CD8-positive, alpha-beta memory T cell (primary cell): Measurements from ENCODE around the gene INAFM2. TPM values are rescaled to one million over a fixed set of nuclear protein-coding genes. Genes with fewer than 3 reads are reported as not detected.

Source experiments
- CTCF ChIA-PET: fragments of 350-600 bp; sonication (Branson Sonifier 250); formaldehyde crosslinking; loops from one replicate; lab custom pipeline; 2021; ENCODE audit warnings: antibody characterized with exemption; lab: Charles Lee
- POLR2A ChIA-PET: fragments of 350-600 bp; sonication (Branson Sonifier 250); formaldehyde crosslinking; loops from one replicate; lab custom pipeline; 2021; ENCODE audit warnings: antibody characterized with exemption; lab: Charles Lee
- DNase-seq, 5 donors: peaks; one replicate each; pipeline versions ENCODE4 v3.0.0 to v3.0.0-alpha.2; 2020 to 2022; ENCODE audit warnings: mixed read lengths in 1 of 5
- H3K27ac ChIP-seq: one replicate; pipeline ENCODE4 v1.7.0; 2013; ENCODE audit warnings: low read depth, mild to moderate bottlenecking, low read length, moderate library complexity
- H3K27me3 ChIP-seq: 2 replicates; pipeline ENCODE4 v1.7.0; 2013; ENCODE audit warnings: low read length, mild to moderate bottlenecking; ENCODE audit not compliant: insufficient read depth, poor library complexity, severe bottlenecking
- H3K36me3 ChIP-seq: 2 replicates; pipeline ENCODE4 v1.7.0; 2013; ENCODE audit warnings: mild to moderate bottlenecking, low read length, moderate library complexity; ENCODE audit not compliant: insufficient read depth
- H3K4me1 ChIP-seq: 2 replicates; pipeline ENCODE4 v1.7.0; 2013; ENCODE audit warnings: mild to moderate bottlenecking, low read length, moderate library complexity; ENCODE audit not compliant: insufficient read depth
- H3K4me3 ChIP-seq: 2 replicates; pipeline ENCODE4 v1.7.0; 2013; ENCODE audit warnings: mild to moderate bottlenecking, low read length
- H3K9me3 ChIP-seq: 2 replicates; pipeline ENCODE4 v1.7.0; 2013; ENCODE audit warnings: mild to moderate bottlenecking, low read length
- H3K27ac Mint-ChIP-seq, 8 donors: one replicate each; pipeline ENCODE4 v1.8.0; 2020 to 2021; ENCODE audit warnings: mixed read lengths in 8 of 8, mild to moderate bottlenecking in 6 of 8, inconsistent platforms in 3 of 8, moderate library complexity in 3 of 8
- H3K27me3 Mint-ChIP-seq, 2 donors: one replicate each; pipeline ENCODE4 v1.8.0; 2020 to 2021; ENCODE audit warnings: mixed read lengths in 2 of 2, mild to moderate bottlenecking in 1 of 2, moderate library complexity in 1 of 2
- H3K36me3 Mint-ChIP-seq, 3 donors: one replicate each; pipeline ENCODE4 v1.8.0; 2020 to 2021; ENCODE audit warnings: mixed read lengths in 3 of 3, inconsistent platforms in 1 of 3, mild to moderate bottlenecking in 1 of 3
- H3K4me1 Mint-ChIP-seq, 3 donors: one replicate each; pipeline ENCODE4 v1.8.0; 2020 to 2021; ENCODE audit warnings: mixed read lengths in 3 of 3, inconsistent platforms in 1 of 3, mild to moderate bottlenecking in 1 of 3
- H3K4me3 Mint-ChIP-seq, 7 donors: one replicate each; pipeline ENCODE4 v1.8.0; 2020 to 2021; ENCODE audit warnings: mixed read lengths in 7 of 7, mild to moderate bottlenecking in 6 of 7, moderate library complexity in 4 of 7, inconsistent platforms in 2 of 7
- H3K9me3 Mint-ChIP-seq, 5 donors: one replicate each; pipeline ENCODE4 v1.8.0; 2020 to 2022; ENCODE audit warnings: mixed read lengths in 5 of 5, mild to moderate bottlenecking in 3 of 5, moderate library complexity in 2 of 5, inconsistent platforms in 1 of 5
- polyA plus RNA-seq: library from polyadenylated mRNA; unstranded; fragments of 300-500 nt; fragmentation: Illumina TruSeq; gene quantifications from one replicate; pipeline ENCODE4 v1.2.3, GENCODE V29; 2021
- total RNA-seq, 2 experiments: library from RNA; stranded (reverse); gene quantifications; one replicate each; pipeline ENCODE4 v1.2.3, GENCODE V29; 2021

The INAFM2 gene
- total and polyA plus RNA-seq, 3 experiments from 2014 or later, result 2.7 to 15.3 (median 13.5) TPM

DNA sequence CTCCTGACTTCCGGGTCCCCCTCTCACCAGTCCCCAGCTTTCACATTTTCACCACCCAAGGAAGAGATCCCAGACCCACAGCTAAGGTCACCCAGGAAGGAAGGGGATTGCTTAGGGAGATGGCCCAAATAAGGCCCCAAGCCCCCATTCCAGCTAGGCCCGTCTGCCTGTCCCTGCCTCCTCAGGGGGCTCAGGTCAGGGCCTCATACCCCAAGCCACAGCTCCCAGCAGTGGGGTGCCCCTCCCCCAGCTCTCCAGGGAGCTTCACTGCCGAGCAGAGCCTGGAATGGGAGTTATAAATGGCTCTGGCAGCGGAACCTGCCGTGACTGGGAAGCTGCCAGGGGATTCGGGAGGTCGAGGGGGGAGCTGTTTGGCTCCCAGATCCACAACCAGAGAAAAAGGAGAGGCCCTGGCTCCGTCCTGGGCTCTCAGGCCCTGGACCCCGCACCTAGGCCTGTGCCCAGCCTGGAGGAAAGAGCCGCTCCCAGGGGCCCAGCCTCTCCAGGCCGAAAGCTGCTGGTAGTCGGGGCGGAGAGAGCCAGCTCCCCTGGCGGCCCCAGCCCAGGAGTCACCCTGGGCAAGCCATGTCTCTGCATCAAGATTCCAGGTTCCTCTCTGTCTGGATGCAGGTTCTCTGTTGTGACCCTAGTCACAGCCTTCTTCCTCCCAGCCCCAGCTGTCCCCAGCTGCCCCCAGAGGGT, 16.7 kb downstream of the INAFM2 start:
- DNase-seq, result no peak
- no peak overlapping the region for H3K27ac Mint-ChIP-seq
- H3K4me1 Mint-ChIP-seq, result peaks cover 4 to 7% (median 4%) of the 10 kb centered on the region in 3 donors
- Histone ChIP-seq H3K4me3 (no peak overlapping the region), H3K27me3 (no peaks in the 10 kb centered on the region), H3K27ac (no peak overlapping the region), H3K36me3 (no peaks in the 10 kb centered on the region), H3K4me1 (peaks cover 16% of the 10 kb centered on the region), H3K9me3 (no peaks in the 10 kb centered on the region)
- ChIA-PET POLR2A (no interaction called here), CTCF (interaction anchor here (0.6 to 12.4 kb wide), 11 partner anchors 11 to 113 kb away, joined by 3 to 268 read pairs (median 11); partner anchors contain the start of genes BAHD1, INAFM2 and PLCB2)
- no peaks in the 10 kb centered on the region for H3K9me3 Mint-ChIP-seq
- no peak overlapping the region for H3K4me3 Mint-ChIP-seq
- no peaks in the 10 kb centered on the region for H3K36me3 Mint-ChIP-seq
- H3K27me3 Mint-ChIP-seq, result peaks cover 2 to 4% of the 10 kb centered on the region in 2 donors

DNA sequence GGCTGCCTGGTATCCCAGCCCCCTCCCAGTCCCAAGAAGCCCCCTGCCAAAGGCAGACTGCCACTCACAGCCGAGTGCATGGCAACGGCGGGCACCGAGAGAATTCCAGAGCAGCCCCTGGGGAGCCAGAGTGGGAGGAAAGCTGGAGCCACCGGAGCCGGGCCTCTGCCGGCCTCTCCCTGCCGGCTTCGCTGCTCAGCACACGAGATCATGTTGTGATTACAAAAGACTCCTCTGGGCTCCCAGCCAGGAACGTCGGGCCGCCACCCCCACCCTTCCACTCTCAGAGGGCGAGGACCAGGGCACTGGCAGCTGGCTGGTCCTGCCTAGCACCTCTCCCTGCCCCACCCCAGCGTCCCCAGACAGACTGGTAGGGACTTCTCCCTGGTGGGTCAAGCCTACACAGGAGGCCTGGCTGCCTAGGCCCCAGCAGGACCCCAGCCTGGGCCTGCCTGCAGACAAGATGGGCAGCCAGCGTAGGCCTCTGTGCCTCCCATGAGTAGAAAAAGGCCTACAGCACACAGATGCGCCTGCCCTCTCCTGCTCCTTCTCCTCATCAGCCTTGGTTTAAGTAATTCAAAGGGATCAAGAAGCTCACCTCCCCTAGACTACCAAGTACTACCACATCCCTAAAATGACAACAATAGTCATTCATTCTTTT, 17.4 kb downstream of the INAFM2 start, which contains the start of gene CCDC9B:
Gene CCDC9B (minus strand): TSS at position 200 of the 661 bp plus-strand sequence. CDS start 120 bp downstream, at position 80.
- Histone ChIP-seq H3K36me3 (no peaks in the 10 kb centered on the region), H3K4me1 (peaks cover 16% of the 10 kb centered on the region), H3K27me3 (no peaks in the 10 kb centered on the region), H3K9me3 (no peaks in the 10 kb centered on the region), H3K27ac (no peak within 1 kb of the TSS), H3K4me3 (no peak within 1 kb of the TSS)
- Mint-ChIP-seq H3K4me1 (peaks cover 4 to 7% (median 4%) of the 10 kb centered on the region in 3 donors), H3K27me3 (peaks cover 2 to 4% of the 10 kb centered on the region in 2 donors), H3K27ac (peak within 1 kb of the TSS in 1 of 8 donors; percentile 32), H3K9me3 (no peaks in the 10 kb centered on the region), H3K4me3 (no peak within 1 kb of the TSS), H3K36me3 (no peaks in the 10 kb centered on the region)
- DNase-seq, result no peak
- ChIA-PET CTCF (interaction anchor here (0.9 to 12.4 kb wide), 10 partner anchors 12 to 100 kb away, joined by 3 to 268 read pairs (median 26); partner anchors contain the start of genes BAHD1, INAFM2 and PLCB2), POLR2A (no interaction called here)

GRCh38 chr15:40342416-40343320, 19.2 kb downstream of the INAFM2 start:
- Histone ChIP-seq H3K36me3 (no peaks in the 10 kb centered on the region), H3K27me3 (no peaks in the 10 kb centered on the region), H3K4me3 (no peak overlapping the region), H3K9me3 (no peaks in the 10 kb centered on the region), H3K27ac (no peak overlapping the region), H3K4me1 (peaks cover 16% of the 10 kb centered on the region)
- H3K27me3 Mint-ChIP-seq, result peaks cover 2 to 4% of the 10 kb centered on the region in 2 donors
- no peak overlapping the region for H3K4me3 Mint-ChIP-seq
- no peak overlapping the region for H3K27ac Mint-ChIP-seq
- ChIA-PET POLR2A (no interaction called here), CTCF (interaction anchor here (1.2 to 12.4 kb wide), 11 partner anchors 12 to 80 kb away, joined by 3 to 268 read pairs (median 32); partner anchors contain the start of genes DISP2, INAFM2, IVD and PLCB2)
- DNase-seq, result no peak
- H3K36me3 Mint-ChIP-seq, result no peaks in the 10 kb centered on the region
- no peaks in the 10 kb centered on the region for H3K9me3 Mint-ChIP-seq
- H3K4me1 Mint-ChIP-seq, result peaks cover 2 to 7% (median 4%) of the 10 kb centered on the region in 3 donors

DNA sequence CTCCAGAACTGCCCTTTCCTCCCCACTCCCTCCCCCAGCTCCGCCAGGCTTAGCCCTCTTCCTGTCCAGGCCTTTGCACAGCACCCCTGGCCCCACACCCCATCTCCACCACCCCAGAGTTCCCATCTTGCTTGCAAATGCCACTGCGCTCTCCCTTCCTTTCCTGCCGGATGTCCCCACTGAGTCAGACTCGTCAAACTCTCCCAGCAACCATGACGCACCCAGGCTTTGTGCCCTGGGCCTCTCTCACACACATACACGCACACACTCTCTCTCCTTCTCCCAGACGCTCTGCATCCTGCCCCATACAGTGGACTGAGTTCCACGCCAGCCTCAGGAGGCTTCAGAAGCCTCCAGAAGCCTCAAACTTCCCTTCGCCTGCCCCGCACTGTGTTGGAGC, 20.0 kb downstream of the INAFM2 start:
- H3K4me3 Mint-ChIP-seq, result no peak overlapping the region
- Histone ChIP-seq H3K9me3 (no peaks in the 10 kb centered on the region), H3K36me3 (no peaks in the 10 kb centered on the region), H3K4me1 (peaks cover 8% of the 10 kb centered on the region), H3K27ac (no peak overlapping the region), H3K4me3 (no peak overlapping the region), H3K27me3 (no peaks in the 10 kb centered on the region)
- no peaks in the 10 kb centered on the region for H3K4me1 Mint-ChIP-seq
- H3K36me3 Mint-ChIP-seq, result no peaks in the 10 kb centered on the region
- DNase-seq, result no peak
- no peaks in the 10 kb centered on the region for H3K27me3 Mint-ChIP-seq
- H3K27ac Mint-ChIP-seq, result no peak overlapping the region
- POLR2A ChIA-PET, result no interaction called here
- no peaks in the 10 kb centered on the region for H3K9me3 Mint-ChIP-seq
- CTCF ChIA-PET, result interaction anchor here (1.3 to 12.4 kb wide), 18 partner anchors 8 to 126 kb away, joined by 3 to 268 read pairs (median 12); partner anchors contain the start of genes BAHD1, DISP2, INAFM2 and IVD

DNA sequence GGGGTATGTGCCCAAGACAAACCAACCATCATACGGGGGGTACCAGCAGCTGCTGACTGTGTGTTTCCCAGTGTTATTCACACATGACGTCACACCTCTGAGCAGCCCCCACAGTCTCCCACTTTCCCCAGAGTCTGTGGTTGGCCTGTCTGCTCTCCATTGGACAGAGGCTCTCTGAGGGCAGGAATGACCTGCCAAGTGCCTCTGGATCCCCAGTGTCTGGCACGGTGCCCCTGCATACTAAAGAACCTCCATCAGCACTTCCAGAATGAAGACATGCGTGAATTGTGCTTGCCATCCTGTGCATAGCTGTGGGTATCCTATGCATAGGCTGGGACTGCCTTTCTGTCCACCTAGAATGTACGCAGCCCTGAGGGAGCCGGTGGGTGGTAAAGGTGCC, 20.7 kb downstream of the INAFM2 start:
- no peak overlapping the region for H3K27ac ChIP-seq
- POLR2A ChIA-PET, result interaction anchor here (1.0 kb wide), 1 partner anchor 78 kb away, joined by 3 read pairs; no protein-coding TSS in a partner anchor
- H3K27me3 ChIP-seq, result no peaks in the 10 kb centered on the region
- CTCF ChIA-PET, result interaction anchor here (0.7 to 12.4 kb wide), 32 partner anchors 8 to 163 kb away, joined by 3 to 268 read pairs (median 5); partner anchors contain the start of genes BAHD1, DISP2, INAFM2 and IVD
- no peaks in the 10 kb centered on the region for H3K9me3 ChIP-seq
- Mint-ChIP-seq H3K36me3 (no peaks in the 10 kb centered on the region), H3K4me3 (no peak overlapping the region), H3K27ac (peak overlapping the region in 1 of 8 donors; percentile 43), H3K4me1 (no peaks in the 10 kb centered on the region), H3K27me3 (no peaks in the 10 kb centered on the region), H3K9me3 (no peaks in the 10 kb centered on the region)
- H3K36me3 ChIP-seq, result no peaks in the 10 kb centered on the region
- DNase-seq, result no peak
- H3K4me1 ChIP-seq, result peaks cover 8% of the 10 kb centered on the region
- H3K4me3 ChIP-seq, result no peak overlapping the region

DNA sequence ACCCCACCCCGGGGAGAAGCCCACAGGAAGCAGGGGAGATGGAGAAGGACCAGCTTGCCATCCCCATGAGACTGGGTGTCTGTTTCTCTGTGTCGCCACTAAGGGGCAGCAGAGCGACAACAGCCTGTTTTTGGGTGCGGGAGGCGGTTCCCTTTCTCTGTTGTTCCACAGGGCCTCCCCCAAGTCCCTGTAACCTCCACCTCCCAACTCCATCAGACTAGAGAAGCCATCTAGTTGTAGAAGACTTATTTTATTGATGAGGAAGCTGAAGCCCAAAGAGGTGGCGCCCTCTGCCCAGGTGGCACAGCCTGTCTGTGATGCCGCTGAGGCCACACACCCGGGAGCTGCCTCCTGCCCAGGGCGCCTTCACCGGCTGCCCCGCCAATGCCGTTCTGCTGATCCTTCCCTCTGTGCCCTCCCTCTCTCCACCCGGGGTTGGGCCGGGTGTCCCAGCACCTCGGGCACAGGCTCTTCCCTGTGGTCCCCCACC, 21.2 kb downstream of the INAFM2 start:
- Histone ChIP-seq H3K4me1 (peaks cover 8% of the 10 kb centered on the region), H3K27me3 (no peaks in the 10 kb centered on the region), H3K27ac (no peak overlapping the region), H3K9me3 (no peaks in the 10 kb centered on the region), H3K36me3 (no peaks in the 10 kb centered on the region), H3K4me3 (no peak overlapping the region)
- peak; percentile 51 to 76 (median 62) for DNase-seq
- Mint-ChIP-seq H3K36me3 (no peaks in the 10 kb centered on the region), H3K4me1 (no peaks in the 10 kb centered on the region), H3K27me3 (no peaks in the 10 kb centered on the region), H3K27ac (peak overlapping the region in 1 of 8 donors; percentile 43), H3K4me3 (no peak overlapping the region), H3K9me3 (no peaks in the 10 kb centered on the region)
- POLR2A ChIA-PET, result interaction anchor here (0.7 to 1.0 kb wide), 2 partner anchors 19 to 78 kb away, joined by 3 read pairs; no protein-coding TSS in a partner anchor
- CTCF ChIA-PET, result interaction anchor here (0.7 to 12.4 kb wide), 33 partner anchors 9 to 573 kb away, joined by 3 to 268 read pairs (median 5); partner anchors contain the start of genes BAHD1, DISP2, INAFM2 and IVD

- no peaks in the 10 kb centered on the region for H3K9me3 Mint-ChIP-seq
- Histone ChIP-seq H3K27ac (no peak overlapping the region), H3K9me3 (no peaks in the 10 kb centered on the region), H3K36me3 (no peaks in the 10 kb centered on the region), H3K4me1 (peaks cover 8% of the 10 kb centered on the region), H3K4me3 (no peak overlapping the region), H3K27me3 (no peaks in the 10 kb centered on the region)
- ChIA-PET POLR2A (interaction anchor here (0.7 kb wide), 1 partner anchor 20 kb away, joined by 3 read pairs; no protein-coding TSS in a partner anchor), CTCF (interaction anchor here (1.0 to 12.4 kb wide), 21 partner anchors 9 to 573 kb away, joined by 3 to 268 read pairs (median 7); partner anchors contain the start of genes BAHD1, INAFM2, IVD and KNSTRN)
- no peaks in the 10 kb centered on the region for H3K4me1 Mint-ChIP-seq
- no peak overlapping the region for H3K27ac Mint-ChIP-seq
- no peaks in the 10 kb centered on the region for H3K36me3 Mint-ChIP-seq
- no peak for DNase-seq
- no peaks in the 10 kb centered on the region for H3K27me3 Mint-ChIP-seq
- no peak overlapping the region for H3K4me3 Mint-ChIP-seq
Observed at GRCh38 chr15:40345225-40345866, 21.9 kb downstream of the INAFM2 start.
